ENCODE data around the gene PDS5B. TPM values are rescaled to one million over a fixed set of nuclear protein-coding genes. Genes with fewer than 3 reads are reported as not detected.

The PDS5B gene
- total RNA-seq, 2 experiments from 2014 or later = 39.8 to 40.6 TPM

DNA sequence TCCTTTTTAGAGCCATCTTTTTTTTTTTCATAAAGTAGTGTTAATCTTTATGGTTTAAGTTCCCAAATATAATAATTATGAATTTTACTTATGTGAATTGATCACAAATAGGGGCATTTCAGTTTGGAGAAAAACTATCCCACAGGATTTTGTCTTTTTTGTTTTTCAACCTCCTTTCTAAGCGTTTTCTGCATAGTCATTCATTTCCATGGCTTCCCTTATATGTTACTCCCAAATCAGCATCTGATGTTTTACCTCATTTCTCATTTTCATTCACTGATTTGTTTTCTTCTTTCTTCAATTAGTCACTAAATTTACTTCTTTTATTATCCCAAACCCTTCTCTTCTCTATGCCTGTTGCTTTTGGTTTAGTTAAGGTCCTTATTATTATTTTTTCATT, 24.7 kb downstream of the PDS5B start:
- H3K9me3 Mint-ChIP-seq = peaks cover 12% of the 10 kb centered on the region
- peaks cover 68% of the 10 kb centered on the region for H3K36me3 Mint-ChIP-seq (ENCODE audit: low read depth)
- no peak overlapping the region for H3K27ac Mint-ChIP-seq
- Histone ChIP-seq H3K4me3 (ENCODE audit: low read length) (no peak overlapping the region), H3K36me3 (ENCODE audit: insufficient read depth, low read length) (no peaks in the 10 kb centered on the region), H3K27me3 (ENCODE audit: control insufficient read depth in 1 of 2, insufficient read depth in 2 of 2, low read length in 2 of 2) (no peaks in the 10 kb centered on the region), H3K27ac (ENCODE audit: low read depth in 1 of 2, low read length in 2 of 2) (no peak overlapping the region), H3K9me3 (ENCODE audit: control insufficient read depth in 1 of 2, insufficient read depth in 1 of 2, low read length in 2 of 2) (peaks cover 0 to 14% of the 10 kb centered on the region in 2 experiments), H3K4me1 (ENCODE audit: insufficient read depth, low read length) (no peaks in the 10 kb centered on the region)
- ATAC-seq (ENCODE audit: poor library complexity) (no peak), DNase-seq (no peak)
- ChIA-PET CTCF (no interaction called here), POLR2A (no interaction called here)
- H3K27me3 Mint-ChIP-seq = no peaks in the 10 kb centered on the region
- H3K4me1 Mint-ChIP-seq (ENCODE audit: low read depth) = peaks cover 54% of the 10 kb centered on the region
- intact Hi-C loops (cut with DNase I, micrococcal nuclease) = no loop called here
- no peak overlapping the region for H3K4me3 Mint-ChIP-seq
- no peak for TF ChIP-seq CTCF (IDR thresholded peaks at IDR 0.05)

- Histone ChIP-seq H3K4me1 (ENCODE audit: insufficient read depth, low read length) (no peaks in the 10 kb centered on the region), H3K27ac (ENCODE audit: low read depth in 1 of 2, low read length in 2 of 2) (no peak overlapping the region), H3K36me3 (ENCODE audit: insufficient read depth, low read length) (no peaks in the 10 kb centered on the region), H3K4me3 (ENCODE audit: low read length) (no peak overlapping the region), H3K27me3 (ENCODE audit: control insufficient read depth in 1 of 2, insufficient read depth in 2 of 2, low read length in 2 of 2) (no peaks in the 10 kb centered on the region), H3K9me3 (ENCODE audit: control insufficient read depth in 1 of 2, insufficient read depth in 1 of 2, low read length in 2 of 2) (peaks cover 10 to 24% of the 10 kb centered on the region in 2 experiments)
- intact Hi-C loops (cut with DNase I, micrococcal nuclease) = no loop called here
- no peak for TF ChIP-seq CTCF (IDR thresholded peaks at IDR 0.05)
- ATAC-seq (ENCODE audit: poor library complexity) (no peak), DNase-seq (no peak)
- ChIA-PET CTCF (interaction anchor here (1.5 kb wide), 1 partner anchor 20 kb away, joined by 4 read pairs; no protein-coding TSS in a partner anchor), POLR2A (interaction anchor here (1.4 kb wide), 1 partner anchor 29 kb away, joined by 6 read pairs; no protein-coding TSS in a partner anchor)
- no peaks in the 10 kb centered on the region for H3K27me3 Mint-ChIP-seq
- H3K9me3 Mint-ChIP-seq = peaks cover 18% of the 10 kb centered on the region
- H3K27ac Mint-ChIP-seq = no peak overlapping the region
- H3K36me3 Mint-ChIP-seq (ENCODE audit: low read depth) = peaks cover 86% of the 10 kb centered on the region
- H3K4me1 Mint-ChIP-seq (ENCODE audit: low read depth) = peaks cover 34% of the 10 kb centered on the region
- no peak overlapping the region for H3K4me3 Mint-ChIP-seq
Observed at GRCh38 chr13:32616883-32617511, 30.7 kb downstream of the PDS5B start.

DNA sequence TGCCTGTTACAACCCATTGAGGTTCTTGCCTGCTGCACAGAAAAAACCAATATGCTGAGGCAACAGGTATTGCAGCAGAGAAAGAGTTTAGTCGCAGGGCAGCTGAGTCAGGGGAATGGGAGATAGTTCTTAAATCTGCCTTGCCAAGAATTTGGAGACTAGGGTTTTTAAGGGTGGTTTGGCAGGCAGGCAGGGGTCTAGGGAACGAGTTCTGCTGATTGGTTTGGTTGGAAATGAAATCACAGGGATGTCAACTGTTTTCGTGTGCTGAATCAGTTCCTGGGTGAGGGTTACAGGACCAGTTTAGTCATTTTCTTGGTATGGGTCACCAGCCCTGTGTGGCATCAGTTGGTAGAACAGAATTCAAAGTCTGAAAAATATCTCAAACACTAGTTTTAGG, 36.6 kb downstream of the PDS5B start:
- Histone ChIP-seq H3K4me3 (ENCODE audit: low read length) (no peak overlapping the region), H3K27ac (ENCODE audit: low read depth in 1 of 2, low read length in 2 of 2) (no peak overlapping the region), H3K36me3 (ENCODE audit: insufficient read depth, low read length) (no peaks in the 10 kb centered on the region), H3K9me3 (ENCODE audit: control insufficient read depth in 1 of 2, insufficient read depth in 1 of 2, low read length in 2 of 2) (peaks cover 8 to 22% of the 10 kb centered on the region in 2 experiments), H3K27me3 (ENCODE audit: control insufficient read depth in 1 of 2, insufficient read depth in 2 of 2, low read length in 2 of 2) (no peaks in the 10 kb centered on the region), H3K4me1 (ENCODE audit: insufficient read depth, low read length) (no peaks in the 10 kb centered on the region)
- Mint-ChIP-seq H3K4me1 (ENCODE audit: low read depth) (peaks cover 54% of the 10 kb centered on the region), H3K4me3 (peak overlapping the region; percentile 38), H3K27me3 (no peaks in the 10 kb centered on the region), H3K27ac (no peak overlapping the region), H3K36me3 (ENCODE audit: low read depth) (peaks cover 64% of the 10 kb centered on the region), H3K9me3 (peaks cover 19% of the 10 kb centered on the region)
- CTCF ChIA-PET = interaction anchor here (1.0 to 1.1 kb wide), 2 partner anchors 19 to 31 kb away, joined by 3 to 5 read pairs; no protein-coding TSS in a partner anchor
- POLR2A ChIA-PET = no interaction called here
- DNase-seq = no peak
- intact Hi-C loops (cut with DNase I, micrococcal nuclease) = no loop called here
- no peak for TF ChIP-seq CTCF (IDR thresholded peaks at IDR 0.05)
- ATAC-seq (ENCODE audit: poor library complexity) = no peak

All from CD4-positive, alpha-beta T cell (primary cell).